Retinal pigment epithelial cell (primary cell): ENCODE measurements around the gene ERCC6.

ENCODE experiments used
- DNase-seq: peaks from one replicate; pipeline ENCODE4 v3.0.0-alpha.2; 2010; ENCODE audit warnings: low read depth
- H3K4me3 ChIP-seq: 2 replicates; pipeline ENCODE4 v1.5.1; 2011; ENCODE audit warnings: mild to moderate bottlenecking, low read length, control low read depth, moderate library complexity
- TF ChIP-seq, protein P1 (sequence below): conservative IDR thresholded peaks from 2 replicates; pipeline ENCODE4 v1.5.1; 2011; ENCODE audit warnings: low read depth, low read length, control low read depth, inconsistent platforms

The ERCC6 gene

DNA sequence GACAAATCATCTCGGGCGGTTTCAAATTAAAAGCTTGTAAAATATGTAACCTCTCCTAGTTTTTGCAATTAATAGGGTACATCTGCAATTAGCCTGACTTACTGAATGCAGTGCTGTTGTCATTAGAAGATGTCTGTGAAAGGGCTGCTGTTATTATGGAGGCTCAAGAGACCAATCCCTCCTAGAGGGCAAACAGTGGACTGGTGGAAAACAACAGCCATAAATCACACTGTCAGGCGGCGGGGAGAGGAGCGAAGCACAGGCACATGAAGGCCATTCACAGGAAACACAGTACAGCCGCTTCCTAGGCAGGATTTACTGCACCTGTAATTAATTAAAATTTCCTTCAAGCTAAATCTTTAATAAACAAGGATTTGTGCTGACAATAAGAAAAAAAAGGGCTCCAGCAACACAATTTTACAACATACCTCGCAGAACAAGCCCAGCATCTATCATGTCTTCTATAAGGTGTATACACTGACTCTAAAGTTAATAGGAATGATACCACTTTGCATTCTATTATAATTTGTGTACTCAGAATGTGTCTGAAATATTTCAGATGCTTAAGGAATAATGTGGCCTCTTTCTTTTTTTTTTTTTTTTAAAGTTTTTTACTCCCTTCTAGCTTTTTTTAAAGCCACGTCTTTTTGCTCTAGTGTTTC is 50.7 kb downstream of the ERCC6 start:
- DNase-seq = no peak
- H3K4me3 ChIP-seq = no peak overlapping the region
- TF ChIP-seq, protein P1, sequence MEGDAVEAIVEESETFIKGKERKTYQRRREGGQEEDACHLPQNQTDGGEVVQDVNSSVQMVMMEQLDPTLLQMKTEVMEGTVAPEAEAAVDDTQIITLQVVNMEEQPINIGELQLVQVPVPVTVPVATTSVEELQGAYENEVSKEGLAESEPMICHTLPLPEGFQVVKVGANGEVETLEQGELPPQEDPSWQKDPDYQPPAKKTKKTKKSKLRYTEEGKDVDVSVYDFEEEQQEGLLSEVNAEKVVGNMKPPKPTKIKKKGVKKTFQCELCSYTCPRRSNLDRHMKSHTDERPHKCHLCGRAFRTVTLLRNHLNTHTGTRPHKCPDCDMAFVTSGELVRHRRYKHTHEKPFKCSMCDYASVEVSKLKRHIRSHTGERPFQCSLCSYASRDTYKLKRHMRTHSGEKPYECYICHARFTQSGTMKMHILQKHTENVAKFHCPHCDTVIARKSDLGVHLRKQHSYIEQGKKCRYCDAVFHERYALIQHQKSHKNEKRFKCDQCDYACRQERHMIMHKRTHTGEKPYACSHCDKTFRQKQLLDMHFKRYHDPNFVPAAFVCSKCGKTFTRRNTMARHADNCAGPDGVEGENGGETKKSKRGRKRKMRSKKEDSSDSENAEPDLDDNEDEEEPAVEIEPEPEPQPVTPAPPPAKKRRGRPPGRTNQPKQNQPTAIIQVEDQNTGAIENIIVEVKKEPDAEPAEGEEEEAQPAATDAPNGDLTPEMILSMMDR = no peak

DNA sequence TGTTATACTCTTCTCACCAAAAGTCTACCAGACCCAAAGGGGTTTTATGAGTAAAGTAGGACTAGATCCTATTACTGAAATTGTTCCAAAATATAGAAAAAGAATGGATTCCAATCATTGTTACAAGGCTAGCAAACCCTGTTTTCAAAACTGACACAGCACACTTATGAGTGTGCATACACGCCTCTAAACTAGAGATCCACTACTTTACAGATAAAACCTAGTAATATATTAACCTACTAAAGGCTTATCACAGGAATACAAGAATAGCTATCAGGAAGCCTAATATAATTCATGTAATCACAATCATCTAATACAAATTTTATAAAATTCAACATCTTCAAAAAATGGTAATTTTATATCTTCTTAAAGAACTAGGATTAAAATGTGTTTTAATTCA is 52.2 kb downstream of the ERCC6 start:
- DNase-seq = no peak
- no peak overlapping the region for H3K4me3 ChIP-seq
- TF ChIP-seq, protein P1 = no peak

DNA sequence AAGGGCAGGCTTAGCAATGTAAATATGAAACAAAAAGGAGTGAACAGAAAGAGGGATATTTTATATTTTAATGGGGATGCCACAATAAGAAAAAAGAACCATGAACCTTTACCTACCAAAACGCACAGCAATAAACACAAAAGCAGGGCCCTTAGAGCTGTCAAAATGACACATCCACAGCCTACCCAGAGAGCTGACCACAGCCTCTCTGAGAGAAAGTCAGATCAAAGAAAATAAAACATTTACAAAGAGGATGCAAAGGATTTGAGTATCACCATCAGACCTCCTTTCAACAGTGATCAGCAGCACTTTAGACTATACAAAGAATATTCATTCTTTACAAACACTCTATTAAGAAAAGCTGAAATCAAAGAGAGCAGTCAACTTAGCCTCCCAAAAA is 52.9 kb downstream of the ERCC6 start:
- TF ChIP-seq, protein P1 = no peak
- H3K4me3 ChIP-seq = no peak overlapping the region
- DNase-seq = no peak

DNA sequence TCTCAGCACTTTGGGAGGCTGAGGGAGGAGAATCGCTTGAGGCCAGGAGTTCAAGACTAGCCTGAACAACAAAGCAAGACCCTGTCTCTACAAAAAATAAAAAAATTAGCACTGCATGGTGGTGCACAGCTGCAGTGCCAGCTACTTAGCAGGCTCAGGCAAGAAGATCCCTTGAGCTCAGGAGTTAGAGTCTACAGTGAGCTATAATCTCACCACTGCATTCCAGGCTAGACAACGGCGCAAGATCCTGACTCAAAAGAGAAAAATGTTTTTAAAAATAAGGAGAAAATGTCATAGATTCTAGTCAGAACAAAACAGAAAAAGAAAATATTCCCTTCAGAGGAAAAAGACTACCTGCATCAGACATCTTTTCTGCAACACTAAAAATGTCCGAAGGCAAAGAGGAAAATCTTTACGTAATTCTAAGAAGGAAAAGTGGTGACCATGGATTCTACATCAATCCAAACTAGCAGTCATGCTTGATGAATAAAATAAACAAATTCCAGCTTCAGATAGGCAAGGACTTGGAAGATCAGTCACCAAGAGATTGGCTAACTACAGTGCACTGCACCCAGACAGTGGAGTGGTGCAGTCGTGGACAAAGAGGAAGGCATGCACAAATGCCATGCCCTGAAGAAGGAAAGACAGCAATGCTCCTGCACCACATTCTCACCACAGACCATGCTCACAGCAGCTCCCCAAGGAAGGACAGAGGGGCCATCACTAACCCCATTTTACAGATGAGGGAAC is 54.3 kb downstream of the ERCC6 start:
- peak; percentile 22 for DNase-seq
- H3K4me3 ChIP-seq = no peak overlapping the region
- TF ChIP-seq, protein P1 = no peak

DNA sequence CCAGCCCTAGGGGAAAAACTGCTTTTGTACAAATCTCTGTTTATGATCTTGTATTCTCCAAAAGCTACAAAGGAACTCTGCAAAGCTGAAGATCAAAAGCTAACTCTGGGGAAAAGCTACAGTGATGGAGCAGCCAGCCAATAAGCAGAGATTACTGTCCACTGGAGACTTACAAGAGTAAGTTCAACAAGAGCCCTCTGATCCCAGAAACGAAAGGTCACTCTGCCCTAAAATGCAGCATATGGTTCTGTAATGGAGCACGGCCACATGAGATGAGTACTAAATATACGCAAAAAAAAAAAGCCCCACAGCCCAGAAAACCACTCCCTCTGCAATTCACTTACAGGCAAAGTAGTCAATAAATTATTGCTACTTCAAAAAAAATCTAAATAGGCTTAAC is 60.1 kb downstream of the ERCC6 start:
- TF ChIP-seq, protein P1 = no peak

DNA sequence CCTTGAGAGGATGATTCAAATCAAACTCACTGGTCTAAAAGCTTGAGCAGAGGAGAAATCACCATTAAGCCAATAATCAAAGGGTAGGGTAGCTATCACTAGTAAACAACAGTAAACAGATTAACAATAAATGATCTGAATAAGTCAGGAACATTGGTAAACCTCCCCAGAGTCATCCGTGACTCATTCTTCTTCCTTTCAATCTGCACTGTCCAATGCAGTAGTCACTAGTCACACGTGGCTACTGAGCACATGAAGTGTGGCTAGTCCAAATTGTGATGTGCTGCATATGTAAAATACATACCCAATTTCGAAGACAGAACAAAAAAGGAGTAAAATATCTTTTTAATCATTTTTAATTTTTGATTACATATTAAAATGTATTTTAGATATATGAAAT is 64.0 kb downstream of the ERCC6 start:
- no peak overlapping the region for H3K4me3 ChIP-seq
- TF ChIP-seq, protein P1 = no peak
- DNase-seq = no peak

More for the DNA sequence above, 60.1 kb downstream of the ERCC6 start:
- DNase-seq = no peak
- no peak overlapping the region for H3K4me3 ChIP-seq

DNA sequence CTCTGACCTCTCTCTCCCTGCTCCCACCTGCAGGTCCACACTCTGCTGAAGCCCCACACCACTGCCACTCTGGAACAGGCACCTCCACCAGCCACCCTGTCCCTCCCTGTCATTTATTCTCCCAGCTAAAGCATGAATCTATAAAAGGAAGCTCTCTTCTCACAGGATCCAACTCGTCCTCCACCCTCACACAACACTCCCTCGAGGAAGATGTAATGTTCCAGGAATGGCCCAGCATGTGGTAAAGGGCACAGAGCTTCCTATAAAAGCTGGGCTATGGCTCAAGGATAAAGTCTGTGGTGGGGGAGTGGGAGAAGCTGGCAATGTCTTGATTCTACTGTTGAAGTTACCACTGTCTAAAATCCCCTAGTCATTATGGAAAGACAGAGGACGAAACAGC is 67.4 kb downstream of the ERCC6 start:
- H3K4me3 ChIP-seq = no peak overlapping the region
- TF ChIP-seq, protein P1 = no peak
- no peak for DNase-seq
